Measurements from ENCODE around the gene RNF13.

The RNF13 gene

GRCh38 chr3:149955449-149955848 lies 142.4 kb downstream of the RNF13 start:
- Histone ChIP-seq H3K9me3 (no peaks in the 10 kb centered on the region), H3K27me3 (no peaks in the 10 kb centered on the region), H3K4me1 (peaks cover 0 to 50% (median 8%) of the 10 kb centered on the region in 4 donors), H3K36me3 (no peaks in the 10 kb centered on the region), H3K27ac (no peak overlapping the region), H3K4me3 (no peak overlapping the region)
- TF ChIP-seq, protein P1, sequence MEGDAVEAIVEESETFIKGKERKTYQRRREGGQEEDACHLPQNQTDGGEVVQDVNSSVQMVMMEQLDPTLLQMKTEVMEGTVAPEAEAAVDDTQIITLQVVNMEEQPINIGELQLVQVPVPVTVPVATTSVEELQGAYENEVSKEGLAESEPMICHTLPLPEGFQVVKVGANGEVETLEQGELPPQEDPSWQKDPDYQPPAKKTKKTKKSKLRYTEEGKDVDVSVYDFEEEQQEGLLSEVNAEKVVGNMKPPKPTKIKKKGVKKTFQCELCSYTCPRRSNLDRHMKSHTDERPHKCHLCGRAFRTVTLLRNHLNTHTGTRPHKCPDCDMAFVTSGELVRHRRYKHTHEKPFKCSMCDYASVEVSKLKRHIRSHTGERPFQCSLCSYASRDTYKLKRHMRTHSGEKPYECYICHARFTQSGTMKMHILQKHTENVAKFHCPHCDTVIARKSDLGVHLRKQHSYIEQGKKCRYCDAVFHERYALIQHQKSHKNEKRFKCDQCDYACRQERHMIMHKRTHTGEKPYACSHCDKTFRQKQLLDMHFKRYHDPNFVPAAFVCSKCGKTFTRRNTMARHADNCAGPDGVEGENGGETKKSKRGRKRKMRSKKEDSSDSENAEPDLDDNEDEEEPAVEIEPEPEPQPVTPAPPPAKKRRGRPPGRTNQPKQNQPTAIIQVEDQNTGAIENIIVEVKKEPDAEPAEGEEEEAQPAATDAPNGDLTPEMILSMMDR (IDR thresholded peaks at IDR 0.05) = no peak
- intact Hi-C loops (cut with DNase I; ENCODE audit: low total_unique reads) = no loop called here
- DNase-seq = no peak

DNA sequence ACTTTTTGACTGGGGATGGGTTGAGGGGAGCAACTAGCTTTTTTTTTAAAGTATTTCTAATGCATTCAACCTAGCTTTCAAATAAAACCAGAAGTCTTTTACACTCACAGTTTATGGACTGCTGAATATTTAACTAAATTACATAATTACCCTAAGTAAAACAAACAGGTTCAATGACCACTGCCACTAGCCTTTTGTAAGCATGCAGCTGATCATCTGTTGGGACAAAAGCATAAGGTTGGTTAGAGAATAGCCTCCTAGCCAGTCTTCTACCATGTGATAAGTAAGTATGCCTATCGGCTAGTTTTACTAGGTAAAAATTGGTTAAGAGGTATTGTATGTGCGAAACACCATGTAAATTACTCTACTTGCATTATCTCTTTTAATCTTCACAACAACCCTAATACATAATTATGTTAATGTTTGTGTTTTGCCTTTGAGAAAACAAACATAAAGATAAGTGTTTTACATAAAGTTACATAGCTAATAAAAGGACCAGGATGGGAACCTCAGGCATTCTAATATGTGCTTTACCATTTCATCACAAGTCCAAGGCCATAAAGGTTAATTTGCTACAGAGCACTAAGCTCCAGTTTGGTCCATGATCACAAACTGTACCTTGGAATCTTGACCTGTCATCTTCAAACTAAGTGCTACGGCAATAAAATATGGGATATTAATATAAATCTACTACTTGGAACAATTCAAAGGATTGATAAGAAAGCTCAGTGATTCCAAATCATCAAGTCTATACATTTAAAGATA lies 144.5 kb downstream of the RNF13 start:
- H3K4me1 ChIP-seq = peaks cover 0 to 55% (median 8%) of the 10 kb centered on the region in 4 donors
- no peaks in the 10 kb centered on the region for H3K9me3 ChIP-seq
- no peaks in the 10 kb centered on the region for H3K27me3 ChIP-seq
- no peak for DNase-seq
- H3K27ac ChIP-seq = no peak overlapping the region
- TF ChIP-seq, protein P1 (IDR thresholded peaks at IDR 0.05) = no peak
- intact Hi-C loops (cut with DNase I; ENCODE audit: low total_unique reads) = no loop called here
- H3K4me3 ChIP-seq = no peak overlapping the region
- H3K36me3 ChIP-seq = no peaks in the 10 kb centered on the region

- Histone ChIP-seq H3K4me3 (no peak overlapping the region), H3K27ac (no peak overlapping the region), H3K4me1 (peaks cover 0 to 62% (median 8%) of the 10 kb centered on the region in 4 donors), H3K27me3 (no peaks in the 10 kb centered on the region), H3K9me3 (no peaks in the 10 kb centered on the region), H3K36me3 (no peaks in the 10 kb centered on the region)
- intact Hi-C loops (cut with DNase I; ENCODE audit: low total_unique reads) = no loop called here
- DNase-seq = no peak
- TF ChIP-seq, protein P1 (IDR thresholded peaks at IDR 0.05) = no peak
Measured at GRCh38 chr3:149958171-149958796, 145.3 kb downstream of the RNF13 start.

GRCh38 chr3:149959443-149959842 lies 146.4 kb downstream of the RNF13 start:
- H3K9me3 ChIP-seq = no peaks in the 10 kb centered on the region
- intact Hi-C loops (cut with DNase I; ENCODE audit: low total_unique reads) = no loop called here
- H3K27ac ChIP-seq = no peak overlapping the region
- DNase-seq = no peak
- no peak overlapping the region for H3K4me3 ChIP-seq
- TF ChIP-seq, protein P1 (IDR thresholded peaks at IDR 0.05) = no peak
- H3K4me1 ChIP-seq = peaks cover 0 to 67% (median 13%) of the 10 kb centered on the region in 4 donors
- no peaks in the 10 kb centered on the region for H3K36me3 ChIP-seq
- no peaks in the 10 kb centered on the region for H3K27me3 ChIP-seq

DNA sequence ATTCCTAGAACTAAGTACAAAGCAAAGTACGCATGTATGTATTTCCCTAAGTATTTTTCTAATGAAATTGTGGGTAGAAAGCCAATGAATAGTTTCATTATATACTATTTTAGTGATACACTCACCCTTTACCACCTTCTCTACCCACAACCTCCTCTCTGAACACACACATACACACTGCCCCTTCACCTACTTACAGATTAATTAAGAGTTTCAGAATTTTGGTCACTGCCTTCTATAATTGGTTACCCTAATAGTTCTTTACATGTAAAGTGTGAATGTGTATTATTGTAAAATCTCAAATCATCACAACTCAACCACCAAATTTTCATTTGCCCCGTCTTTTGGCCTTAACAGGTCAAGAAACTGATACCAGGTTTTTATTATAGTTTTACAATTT lies 150.5 kb downstream of the RNF13 start:
- TF ChIP-seq, protein P1 (IDR thresholded peaks at IDR 0.05) = no peak
- no peak overlapping the region for H3K4me3 ChIP-seq
- peaks cover 0 to 10% (median 9%) of the 10 kb centered on the region in 3 donors for H3K36me3 ChIP-seq
- no peaks in the 10 kb centered on the region for H3K9me3 ChIP-seq
- DNase-seq = no peak
- no peak overlapping the region for H3K27ac ChIP-seq
- H3K4me1 ChIP-seq = peaks cover 0 to 77% (median 23%) of the 10 kb centered on the region in 4 donors
- intact Hi-C loops (cut with DNase I; ENCODE audit: low total_unique reads) = no loop called here
- H3K27me3 ChIP-seq = no peaks in the 10 kb centered on the region

All from tibial artery (tissue), 4 donors.